ENCODE data around the gene HOXA6.

The HOXA6 gene

DNA sequence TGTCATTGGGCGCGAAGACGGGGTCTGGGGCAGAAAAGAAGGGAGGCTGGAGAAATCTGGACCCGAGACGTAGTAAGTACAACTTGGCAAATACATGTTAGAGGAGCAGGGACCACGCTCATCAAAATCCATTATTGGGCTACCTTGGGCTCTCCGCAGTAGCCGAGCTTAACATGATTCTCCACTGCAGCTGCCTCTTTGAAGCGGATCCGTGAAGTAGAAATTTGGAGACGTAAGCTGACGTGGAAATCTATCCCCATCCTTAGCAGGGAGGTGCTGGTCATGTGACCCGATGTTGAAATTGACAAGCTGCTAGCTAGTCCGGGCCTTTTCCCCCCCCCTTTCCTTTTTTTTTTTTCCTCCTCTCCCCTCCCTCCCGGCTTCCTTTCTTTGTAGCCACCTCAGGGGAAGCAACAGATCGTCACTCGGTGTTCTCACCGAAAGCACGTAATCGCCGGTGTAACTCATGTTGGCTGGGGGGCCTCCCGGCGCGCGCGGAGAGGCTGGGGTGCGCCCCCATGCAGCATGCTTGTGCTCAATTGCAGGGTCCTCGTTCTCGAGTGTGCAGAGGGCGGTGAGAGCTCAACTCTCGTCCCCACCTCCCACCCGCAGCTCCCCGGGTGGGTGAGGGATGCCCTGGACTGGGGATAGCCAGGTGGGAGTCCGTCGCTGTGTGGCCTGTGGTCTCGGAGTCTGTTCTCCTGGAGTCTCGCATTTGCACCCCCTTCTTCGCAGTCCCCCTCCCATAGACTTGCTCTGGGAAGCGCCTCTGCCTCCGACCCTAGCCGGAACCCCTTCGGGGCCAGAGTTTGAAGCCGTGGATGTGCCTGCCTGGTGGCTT lies 37.7 kb upstream of the HOXA6 start, which contains the start of gene HOXA11:
TSS of gene HOXA11 (minus strand) at position 220 of the 841 bp plus-strand sequence. CDS start at position 132, 88 bp downstream.
- in situ Hi-C loops (cut with HindIII; ENCODE audit: low sequenced_read_pairs), result no loop called here

DNA sequence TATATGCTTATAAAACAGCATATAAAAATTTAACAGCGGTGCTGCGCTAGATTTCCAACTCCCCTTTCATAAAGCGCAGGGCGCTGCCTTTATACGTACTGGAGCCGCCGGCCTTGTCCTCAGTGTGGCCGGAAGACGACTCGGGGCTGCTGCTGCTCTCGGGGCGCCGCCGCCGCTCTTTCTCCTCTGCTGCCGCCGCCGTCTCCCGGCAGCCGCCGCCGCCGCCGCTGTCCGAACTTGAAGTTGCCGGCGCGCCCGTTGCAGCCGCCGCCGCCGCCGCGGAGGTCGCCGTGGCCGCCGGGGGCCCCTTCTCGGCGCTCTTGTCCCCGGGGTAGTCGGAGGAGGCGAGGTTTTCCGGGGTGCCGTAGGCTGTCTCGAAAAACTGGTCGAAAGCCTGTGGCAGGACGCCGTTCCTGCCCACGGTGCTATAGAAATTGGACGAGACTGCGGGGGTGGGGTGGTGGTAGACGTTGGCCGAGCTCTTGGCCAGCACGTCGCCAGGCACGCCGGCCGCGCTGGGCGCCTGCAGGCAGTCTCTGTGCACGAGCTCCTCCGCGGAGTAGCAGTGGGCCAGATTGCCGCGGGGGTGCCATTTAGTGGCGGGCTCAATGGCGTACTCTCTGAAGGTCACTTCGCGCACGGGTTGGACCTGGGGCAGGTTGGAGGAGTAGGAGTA lies 36.9 kb upstream of the HOXA6 start:
- in situ Hi-C loops (cut with HindIII; ENCODE audit: low sequenced_read_pairs), result no loop called here

DNA sequence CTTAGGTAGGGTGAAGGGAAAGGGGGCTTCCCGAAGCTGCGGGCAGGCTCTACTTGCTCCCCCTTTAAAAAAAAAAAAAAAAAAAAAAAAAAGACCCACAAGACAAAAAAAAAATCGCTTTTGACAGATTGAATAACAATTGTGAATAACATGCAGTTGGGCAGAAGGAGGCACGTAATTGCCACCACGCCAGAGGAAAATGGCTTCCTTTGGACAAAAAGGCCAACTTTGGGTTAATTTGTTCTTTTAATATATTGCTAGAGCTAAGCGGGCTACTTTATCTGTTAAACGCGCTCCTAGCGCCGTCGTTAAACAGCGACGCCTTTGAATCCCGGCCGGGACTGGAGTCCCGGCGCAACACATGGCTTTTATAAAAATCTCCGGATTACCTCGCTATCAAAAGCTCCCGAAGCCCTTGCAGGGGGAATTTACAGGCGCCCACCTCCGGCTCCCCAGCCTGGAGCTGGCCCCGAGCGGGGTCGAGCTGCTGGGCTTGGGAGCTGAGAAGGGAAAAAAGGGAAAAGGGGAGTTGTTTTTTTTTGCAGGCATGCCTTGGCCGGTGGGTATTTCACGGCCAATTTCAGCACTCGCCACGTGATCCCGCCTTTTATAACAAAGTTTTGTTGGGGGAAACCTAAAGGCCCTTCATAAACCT lies 36.2 kb upstream of the HOXA6 start:
- in situ Hi-C loops (cut with HindIII; ENCODE audit: low sequenced_read_pairs), result no loop called here

DNA sequence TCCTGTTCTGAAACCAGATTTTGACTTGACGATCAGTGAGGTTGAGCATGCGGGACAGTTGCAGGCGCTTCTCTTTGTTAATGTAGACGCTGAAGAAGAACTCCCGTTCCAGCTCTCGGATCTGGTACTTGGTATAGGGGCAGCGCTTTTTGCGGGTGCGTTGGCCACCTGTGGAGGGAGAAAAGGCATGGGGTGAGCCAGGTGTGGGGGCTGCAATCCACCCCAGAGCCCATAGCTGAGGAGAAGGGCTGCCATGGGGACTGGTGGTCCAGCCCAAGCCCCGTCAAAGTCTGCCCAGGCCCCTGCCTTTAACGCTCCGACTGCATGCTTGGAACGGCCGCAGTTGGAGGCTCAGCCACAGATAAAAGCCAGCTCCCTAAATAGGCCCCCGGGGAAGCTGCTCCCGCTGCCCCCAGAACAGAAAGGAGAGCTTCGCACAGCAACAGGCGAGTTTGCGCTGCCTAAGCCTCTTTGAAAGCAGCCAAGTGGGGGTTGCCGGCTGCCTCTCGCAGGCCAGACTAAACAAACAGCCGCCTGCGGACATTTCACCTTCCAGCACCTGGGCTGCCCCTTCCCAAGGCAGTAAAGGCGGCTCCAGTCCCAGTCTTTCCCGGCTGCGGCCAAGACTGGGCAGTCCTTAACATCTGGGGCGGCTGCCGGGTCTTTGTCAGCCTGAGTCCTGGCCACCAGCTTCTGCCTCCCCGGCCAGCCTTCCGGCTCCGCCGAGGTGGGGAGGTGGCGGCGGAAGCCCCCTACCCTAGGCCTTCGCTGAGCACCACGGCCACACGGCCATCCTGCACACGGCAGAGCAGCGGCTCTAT lies 35.5 kb upstream of the HOXA6 start:
- in situ Hi-C loops (cut with HindIII; ENCODE audit: low sequenced_read_pairs), result no loop called here

DNA sequence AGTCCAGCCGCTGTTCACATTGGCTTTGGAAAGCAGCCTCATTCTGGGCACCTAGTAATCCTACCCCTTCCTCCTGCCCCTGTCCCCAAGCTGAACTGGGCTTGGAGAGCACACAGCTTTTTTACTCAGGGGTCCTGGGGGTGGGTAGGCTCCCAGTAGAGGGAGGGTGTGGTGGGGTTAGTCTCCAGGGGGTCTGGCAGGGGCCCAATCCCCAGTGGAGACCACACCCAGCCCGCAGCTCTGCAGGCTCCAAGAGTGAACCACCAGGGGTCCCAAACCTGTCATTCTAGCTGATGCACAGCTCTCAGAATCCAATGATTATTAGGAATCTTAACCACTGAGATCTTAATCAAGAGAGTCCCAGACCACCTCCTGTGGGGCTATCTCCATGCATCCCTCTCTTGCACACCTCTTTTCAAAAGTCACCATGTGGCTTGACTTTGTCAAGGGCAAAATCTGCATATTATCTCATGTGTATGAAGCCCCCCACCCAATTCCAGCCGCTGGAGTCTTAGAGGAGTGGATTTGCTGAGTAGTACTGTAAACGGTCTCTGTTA lies 34.8 kb upstream of the HOXA6 start:
- in situ Hi-C loops (cut with HindIII; ENCODE audit: low sequenced_read_pairs), result no loop called here

DNA sequence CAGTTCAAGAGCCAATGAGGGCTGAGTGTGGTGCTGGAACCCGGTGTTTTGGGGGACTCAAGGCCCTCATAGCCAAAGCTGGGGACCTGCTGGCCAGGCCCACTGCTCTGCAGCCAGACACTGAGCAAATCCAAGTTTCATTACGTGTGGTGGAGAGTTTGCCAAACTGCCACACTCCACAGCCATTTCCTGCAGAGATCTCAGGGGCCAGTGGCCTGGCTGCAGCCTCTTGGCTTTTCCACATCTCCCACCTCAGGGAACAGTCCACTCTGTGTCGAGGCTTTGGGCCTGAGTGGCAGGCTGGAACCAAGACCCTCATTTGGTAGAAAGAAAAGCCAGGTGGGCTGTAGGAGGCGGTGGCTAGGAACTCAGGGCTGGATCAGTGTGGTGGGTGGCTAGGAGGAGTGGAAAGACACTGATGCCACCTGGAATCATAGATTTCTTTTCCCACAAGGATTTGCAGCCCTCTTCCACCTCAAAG lies 34.3 kb upstream of the HOXA6 start:
- in situ Hi-C loops (cut with HindIII; ENCODE audit: low sequenced_read_pairs), result no loop called here

DNA sequence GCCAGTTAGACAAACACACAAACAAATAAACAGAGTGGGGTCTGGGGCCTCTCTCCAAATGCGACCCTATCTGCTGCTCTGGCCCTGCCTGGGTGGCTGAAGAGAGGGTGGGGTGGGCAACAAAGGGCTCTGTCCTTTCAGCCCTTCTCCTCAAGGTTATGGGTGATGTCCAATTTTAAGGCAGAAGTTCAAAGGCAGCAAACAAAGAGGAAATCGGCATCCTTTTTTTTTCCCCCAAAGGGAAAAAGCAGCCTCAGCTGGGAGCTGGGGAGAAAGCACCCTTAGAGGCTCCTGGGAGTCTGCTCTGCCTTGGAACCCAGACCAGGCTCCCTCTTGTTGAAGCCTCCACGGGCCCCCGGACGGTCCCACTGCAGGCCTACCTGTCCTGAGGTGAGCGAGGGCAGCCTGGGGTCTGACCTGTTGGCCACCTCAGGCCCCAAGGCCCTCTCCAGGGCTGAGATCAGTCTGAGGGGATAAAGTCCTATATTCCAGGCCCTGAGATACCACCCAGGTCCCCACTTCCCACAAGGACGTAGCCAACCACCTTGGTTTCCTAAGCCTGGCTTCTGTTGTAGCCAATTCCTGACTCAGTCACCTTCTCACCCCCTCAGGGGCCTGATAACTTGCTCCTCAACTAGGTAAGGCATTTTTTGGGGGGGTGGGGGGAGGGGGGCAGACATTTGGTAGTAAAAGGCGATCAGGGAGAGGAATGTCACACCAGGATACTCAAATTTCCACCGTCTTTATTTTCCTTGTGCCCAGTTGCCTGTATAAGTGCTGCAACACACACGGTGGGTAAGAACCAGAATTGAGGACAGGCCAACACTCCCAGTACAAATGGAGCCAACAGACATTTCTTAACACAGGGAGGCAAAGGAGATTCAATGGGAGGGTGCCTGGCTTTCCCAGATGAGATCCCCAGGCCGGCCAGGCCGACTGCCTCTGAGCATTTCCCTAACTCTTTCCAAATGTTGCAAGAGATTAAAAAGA lies 33.2 kb upstream of the HOXA6 start:
- in situ Hi-C loops (cut with HindIII; ENCODE audit: low sequenced_read_pairs), result no loop called here

DNA sequence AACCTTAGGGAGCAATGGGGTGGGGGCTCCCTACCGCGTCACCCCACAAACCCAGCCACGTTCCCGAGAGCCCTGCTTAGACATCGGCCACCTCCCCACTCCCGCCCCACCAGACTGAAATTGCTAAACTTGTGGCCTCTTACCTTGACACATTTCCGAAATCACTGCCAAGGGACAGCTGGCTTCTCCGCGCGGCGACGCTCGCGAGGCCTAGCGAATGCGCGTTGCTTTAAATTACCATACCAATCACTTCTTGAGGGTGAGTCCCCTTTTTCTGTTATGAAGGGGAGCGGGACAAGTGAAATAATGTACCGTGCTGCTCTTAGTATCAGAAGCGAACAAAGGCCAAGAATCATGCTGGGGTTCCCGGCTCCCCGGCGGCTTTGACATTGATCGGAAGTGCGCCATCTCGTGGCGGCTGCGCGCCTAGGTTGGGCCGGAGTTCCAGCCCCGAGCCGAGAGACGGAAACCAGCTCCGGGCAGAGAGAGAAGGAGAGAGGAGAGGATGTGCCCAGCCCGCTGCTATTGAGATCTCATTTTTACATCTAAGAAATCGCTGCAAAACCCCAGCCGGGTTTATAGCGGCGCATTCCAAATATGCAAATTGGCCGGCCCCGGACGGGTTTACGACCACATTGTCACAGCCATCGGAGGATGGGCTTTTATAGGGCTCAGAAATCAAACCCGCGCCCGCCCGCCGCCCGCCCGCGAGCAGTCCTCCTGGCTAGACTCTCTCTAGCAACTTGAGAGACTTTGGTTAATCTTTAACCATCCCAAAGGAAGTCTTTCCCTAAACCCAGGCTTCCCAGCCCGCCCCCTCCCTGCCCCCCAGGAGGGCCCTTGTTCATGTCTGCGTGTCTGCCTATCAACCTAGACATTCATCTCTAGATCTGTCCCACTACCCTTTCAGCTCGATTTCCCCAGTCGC lies 32.2 kb upstream of the HOXA6 start:
- in situ Hi-C loops (cut with HindIII; ENCODE audit: low sequenced_read_pairs), result no loop called here

DNA sequence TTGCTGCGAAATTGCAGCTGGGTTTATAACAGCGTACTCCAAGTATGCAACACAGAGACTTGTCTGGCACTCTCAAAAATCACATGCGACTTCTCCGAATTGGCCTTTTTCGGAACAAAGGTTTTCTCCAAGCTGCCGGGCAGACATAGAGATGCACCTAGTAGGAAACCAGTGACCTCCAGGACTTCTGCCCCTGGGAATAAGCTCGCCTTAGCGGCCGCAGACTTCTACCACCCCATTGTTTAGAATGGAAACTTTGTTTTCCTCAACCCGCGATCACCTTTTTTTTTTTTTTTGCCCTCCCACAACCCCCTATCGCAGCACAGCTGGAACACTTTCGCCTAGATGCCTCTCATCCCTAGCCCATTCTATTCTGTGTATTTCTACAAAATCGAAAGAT lies 31.5 kb upstream of the HOXA6 start:
- in situ Hi-C loops (cut with HindIII; ENCODE audit: low sequenced_read_pairs), result no loop called here

DNA sequence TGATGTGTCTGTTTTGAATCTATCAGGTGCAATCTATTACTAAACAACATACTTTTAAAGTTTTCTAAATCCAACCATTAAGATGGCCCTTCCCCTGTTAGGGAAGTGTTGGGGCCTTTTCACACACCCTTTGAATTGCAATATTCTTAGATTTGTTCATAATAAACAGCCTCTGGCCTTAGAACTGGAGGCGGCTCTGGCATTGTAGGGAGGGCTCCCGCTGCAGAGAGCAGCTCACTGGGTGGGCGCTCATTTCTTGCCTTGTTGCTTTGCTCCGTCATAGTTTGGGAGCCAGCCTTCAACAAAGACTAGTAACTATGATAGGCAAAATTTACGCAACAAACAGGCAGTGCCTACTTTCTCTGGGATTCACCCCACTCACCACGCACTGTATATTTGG lies 30.8 kb upstream of the HOXA6 start:
- in situ Hi-C loops (cut with HindIII; ENCODE audit: low sequenced_read_pairs), result no loop called here

DNA sequence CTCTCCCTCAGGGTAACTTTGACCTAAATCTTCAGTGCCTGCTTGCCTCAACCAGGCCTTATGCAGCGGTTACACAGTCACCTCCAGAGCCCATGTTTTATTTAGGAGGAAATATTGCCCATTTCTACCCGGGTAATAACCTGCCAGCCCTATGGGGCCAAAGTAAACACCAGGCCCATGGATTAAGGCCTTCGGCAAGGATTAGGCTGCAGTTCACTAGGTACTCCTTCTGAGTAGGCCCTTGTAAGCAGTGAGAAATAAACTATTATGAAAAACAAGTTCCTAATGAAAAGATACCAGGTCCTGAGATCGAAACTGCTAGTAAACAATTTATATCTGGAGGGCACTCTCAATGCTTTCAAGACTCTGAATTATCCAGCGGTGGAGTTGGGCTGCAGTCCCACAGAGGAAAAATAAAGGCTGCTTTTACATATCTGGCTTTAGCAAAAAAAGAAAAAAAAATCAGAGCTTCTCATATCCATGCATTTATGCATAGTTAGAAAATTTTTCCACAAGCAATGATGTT lies 30.3 kb upstream of the HOXA6 start:
- in situ Hi-C loops (cut with HindIII; ENCODE audit: low sequenced_read_pairs), result no loop called here

DNA sequence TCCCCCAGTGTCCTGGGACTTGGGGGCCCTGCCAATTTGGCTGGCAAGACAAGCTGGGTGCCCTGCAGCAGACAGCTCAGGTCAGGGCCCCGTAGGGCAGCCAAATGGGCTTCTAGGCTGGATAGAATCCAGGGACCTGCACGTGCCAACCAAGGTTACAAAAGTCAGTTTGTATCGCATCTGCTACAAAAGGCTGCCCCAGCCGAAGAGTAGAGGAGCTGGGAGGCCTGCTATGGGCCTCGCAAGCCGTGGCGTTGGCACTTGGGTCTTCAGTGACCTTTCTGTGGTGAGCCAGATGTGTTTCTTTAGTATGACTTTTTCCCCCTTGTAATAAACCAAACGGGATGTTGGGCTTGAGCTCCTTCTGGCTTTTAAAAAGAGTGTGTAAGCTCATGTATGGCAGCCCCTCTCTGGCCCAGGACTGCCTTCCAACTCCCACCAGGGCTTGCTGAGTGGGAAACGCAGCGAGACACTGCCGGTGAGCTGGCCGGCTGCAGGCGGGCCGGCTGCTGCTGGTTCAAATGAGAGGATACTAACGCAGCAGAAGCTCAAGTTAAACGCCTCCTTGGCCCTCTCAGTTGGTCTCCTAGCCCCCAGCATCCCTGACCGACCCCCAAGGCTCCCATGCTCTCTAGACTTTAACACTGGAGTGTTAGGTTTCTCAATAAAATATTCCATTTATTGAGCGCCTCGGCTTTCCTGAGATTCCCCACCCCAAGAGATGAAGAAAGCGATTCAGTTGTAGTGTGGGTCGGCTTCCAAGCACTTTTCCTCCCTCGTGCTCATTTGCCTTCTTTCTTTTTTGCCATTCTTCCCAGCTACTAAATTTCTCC lies 29.6 kb upstream of the HOXA6 start:
- in situ Hi-C loops (cut with HindIII; ENCODE audit: low sequenced_read_pairs), result no loop called here

DNA sequence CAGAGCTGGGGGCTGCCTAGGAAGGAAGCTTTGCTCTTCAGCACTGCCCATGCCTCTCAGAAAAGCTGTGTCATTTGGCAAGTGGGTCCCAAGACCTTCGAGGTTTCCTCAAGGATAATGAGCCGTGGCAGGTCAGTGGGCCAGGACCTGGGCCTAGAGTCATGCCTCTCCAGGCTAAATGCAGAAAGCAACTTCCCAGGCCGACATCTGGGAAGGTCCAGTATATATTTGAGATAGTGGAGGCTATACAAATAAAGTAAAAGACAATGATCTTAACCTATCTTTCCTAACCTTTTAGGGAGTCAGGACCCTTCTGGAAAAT lies 28.9 kb upstream of the HOXA6 start:
- in situ Hi-C loops (cut with HindIII; ENCODE audit: low sequenced_read_pairs), result no loop called here

DNA sequence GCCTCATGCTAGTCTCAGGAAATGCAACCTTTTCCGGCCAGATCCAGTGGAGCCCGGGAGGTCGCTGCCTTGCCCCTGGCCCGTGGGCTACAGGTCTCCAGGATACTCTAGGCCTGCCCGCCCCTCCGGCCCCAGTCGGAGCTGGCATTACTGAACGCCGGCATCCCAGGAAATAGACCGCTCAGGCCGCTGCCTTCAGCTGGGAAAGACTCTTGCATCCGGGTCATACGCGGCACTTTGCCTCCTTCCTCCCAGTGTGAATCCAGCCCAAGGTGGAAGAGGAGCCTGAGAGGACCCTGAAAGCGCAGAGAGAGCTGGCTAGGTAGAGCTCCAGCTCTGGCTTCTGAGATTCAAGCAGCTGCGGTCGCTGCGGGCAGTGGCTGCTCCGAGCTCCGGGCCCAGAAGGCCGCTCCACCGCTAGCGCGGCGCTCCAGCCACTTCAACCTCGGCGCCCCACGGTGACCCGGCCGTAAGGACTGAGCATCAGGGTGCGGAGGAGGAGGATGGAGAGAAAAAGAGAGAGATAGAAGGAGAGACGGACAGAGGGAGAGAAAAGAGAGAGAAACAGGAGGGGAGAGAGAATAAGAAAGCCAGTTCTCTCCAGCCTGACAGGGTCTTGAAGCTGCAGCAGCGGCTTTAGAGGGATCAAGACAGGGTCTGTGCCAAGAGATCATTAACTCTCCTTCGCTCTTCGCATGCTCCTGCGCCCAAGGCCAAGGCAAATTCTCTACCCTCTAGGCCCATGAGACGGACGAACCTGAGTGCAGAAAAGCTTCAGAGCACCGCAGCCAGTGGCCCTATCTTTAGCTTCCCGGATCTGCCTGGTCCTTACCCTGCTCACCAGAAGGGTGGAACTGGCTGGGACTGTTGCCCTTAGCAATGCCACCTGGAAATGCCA lies 28.3 kb upstream of the HOXA6 start:
- in situ Hi-C loops (cut with HindIII; ENCODE audit: low sequenced_read_pairs), result no loop called here

DNA sequence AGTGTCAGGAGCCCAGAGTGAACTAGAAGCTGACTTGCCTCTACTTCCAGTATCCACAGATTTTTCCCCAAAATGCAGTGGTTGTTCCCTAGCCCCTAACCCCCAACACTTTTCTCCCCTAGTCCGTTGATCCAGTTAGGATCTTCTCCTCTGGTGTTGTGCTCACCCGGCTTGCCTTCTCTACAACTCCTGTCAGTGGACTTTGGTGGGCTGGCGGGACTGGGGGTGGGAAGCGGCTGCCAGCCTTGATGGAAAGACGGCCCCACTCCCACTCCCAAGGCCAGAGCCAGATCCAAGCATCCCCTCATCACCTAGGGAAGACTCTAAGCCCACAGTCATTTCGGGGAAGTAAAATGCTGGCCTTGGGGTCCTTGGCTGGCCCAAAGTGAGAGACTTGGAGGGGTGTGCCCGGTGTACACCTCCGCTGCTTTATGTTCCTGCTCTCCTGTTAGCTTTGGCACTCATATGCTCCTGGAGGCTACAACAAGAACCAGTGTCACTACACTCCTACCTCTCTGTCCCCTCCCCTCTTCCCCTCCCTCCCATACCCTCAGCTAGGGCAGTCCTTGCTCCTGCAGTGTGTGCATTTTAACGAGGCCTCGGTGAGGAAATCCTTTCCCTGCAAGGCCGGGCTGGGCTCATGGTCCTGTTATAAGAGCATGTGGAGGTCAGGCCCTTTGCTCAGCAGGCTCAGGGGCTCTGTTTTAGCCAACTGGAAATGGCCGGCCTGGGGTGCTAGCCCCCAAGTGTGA lies 27.5 kb upstream of the HOXA6 start:
- in situ Hi-C loops (cut with HindIII; ENCODE audit: low sequenced_read_pairs), result no loop called here
